Keratinocyte (primary cell): Measurements from ENCODE around the gene SEPTIN1.

Experiments
- CTCF ChIP-seq, 3 experiments: IDR thresholded peaks in 1 of 3; conservative IDR thresholded peaks in 1 of 3; optimal IDR thresholded peaks in 1 of 3; 2 replicates in 2 of 3; 3 replicates in 1 of 3; pipeline versions ENCODE3 to v1.5.1; 2011; ENCODE audit warnings: low read length in 3 of 3, mild to moderate bottlenecking in 3 of 3, moderate library complexity in 2 of 3, control low read depth in 1 of 3, inconsistent platforms in 1 of 3; ENCODE audit not compliant: insufficient read depth in 2 of 3; ENCODE audit errors: extremely low read depth in 1 of 3
- EZH2 ChIP-seq: IDR thresholded peaks from one replicate; pipeline ENCODE4 v1.6.1; 2012; ENCODE audit warnings: inconsistent platforms, mild to moderate bottlenecking, low read length, moderate library complexity

GRCh38 chr16:30358990-30359870 lies 23.1 kb downstream of the SEPTIN1 start:
- no peak for TF ChIP-seq CTCF (optimal IDR thresholded peaks at IDR 0.05 in 1 of 3, IDR thresholded peaks at IDR 0.05 in 1 of 3, conservative IDR thresholded peaks at IDR 0.05 in 1 of 3; ENCODE audit: extremely low read depth in 1 of 3, insufficient read depth in 2 of 3, low read length in 3 of 3)
- no peak for TF ChIP-seq EZH2
